ENCODE results near the gene TSPYL1. TPM values are rescaled to one million over a fixed set of nuclear protein-coding genes. Genes with fewer than 3 reads are reported as not detected.
"Not testable (repeated sequence)": the region's sequence is repeated elsewhere in the genome, so short reads cannot be mapped to it uniquely, and the experiment has no call there.

The TSPYL1 gene
- polyA plus RNA-seq, 3 donors from 2014 or later: 14.9 to 31.0 (median 21.6) TPM

DNA sequence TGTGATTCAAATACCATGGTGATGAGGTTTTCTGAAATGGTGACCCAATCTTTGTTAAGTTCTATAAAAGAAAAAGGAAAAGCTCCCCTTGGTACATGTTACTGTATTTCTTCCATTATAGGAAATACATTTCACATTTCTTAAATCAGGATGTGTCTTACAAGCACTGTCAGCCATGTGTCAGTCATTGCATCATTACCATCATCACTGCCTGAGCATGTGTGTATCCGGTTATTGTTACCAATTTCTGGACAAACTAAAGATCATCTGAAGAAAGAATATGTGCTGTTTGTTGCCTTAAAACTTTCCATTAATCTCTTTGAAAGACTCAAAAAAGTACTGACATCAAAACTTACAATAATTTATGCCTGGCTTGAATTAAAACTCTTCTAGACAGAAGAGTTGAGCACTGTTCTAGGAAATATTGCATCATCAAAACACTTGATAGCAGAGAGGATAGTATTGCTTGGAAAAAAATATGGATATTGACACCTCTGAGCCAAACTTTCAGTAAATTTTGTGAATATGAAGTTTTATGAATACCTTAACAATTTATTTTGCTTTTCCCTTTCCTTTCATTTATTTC lies 7.1 kb upstream of the TSPYL1 start:
- Mint-ChIP-seq H3K27me3 (ENCODE audit: low read depth in 3 of 3) (no peaks in the 10 kb centered on the region), H3K9me3 (no peaks in the 10 kb centered on the region), H3K4me3 (no peak overlapping the region), H3K36me3 (no peaks in the 10 kb centered on the region), H3K4me1 (no peaks in the 10 kb centered on the region), H3K27ac (no peak overlapping the region)
- no peak for DNase-seq

DNA sequence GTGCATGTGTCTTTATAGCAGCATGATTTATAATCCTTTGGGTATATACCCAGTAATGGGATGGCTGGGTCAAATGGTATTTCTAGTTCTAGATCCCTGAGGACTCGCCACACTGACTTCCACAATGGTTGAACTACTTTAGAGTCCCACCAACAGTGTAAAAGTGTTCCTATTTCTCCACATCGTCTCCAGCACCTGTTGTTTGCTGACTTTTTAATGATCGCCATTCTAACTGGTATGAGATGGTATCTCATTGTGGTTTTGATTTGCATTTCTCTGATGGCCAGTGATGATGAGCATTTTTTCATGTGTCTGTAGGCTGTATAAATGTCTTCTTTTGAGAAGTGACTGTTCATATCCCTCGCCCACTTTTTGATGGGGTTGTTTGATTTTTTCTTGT lies 5.3 kb upstream of the TSPYL1 start:
- not testable (repeated sequence) for H3K27me3 Mint-ChIP-seq (ENCODE audit: low read depth in 3 of 3); DNase-seq; H3K4me3 Mint-ChIP-seq; H3K27ac Mint-ChIP-seq; H3K36me3 Mint-ChIP-seq; H3K9me3 Mint-ChIP-seq
- peaks cover 10 to 12% of the 10 kb centered on the region in 2 donors for H3K4me1 Mint-ChIP-seq

DNA sequence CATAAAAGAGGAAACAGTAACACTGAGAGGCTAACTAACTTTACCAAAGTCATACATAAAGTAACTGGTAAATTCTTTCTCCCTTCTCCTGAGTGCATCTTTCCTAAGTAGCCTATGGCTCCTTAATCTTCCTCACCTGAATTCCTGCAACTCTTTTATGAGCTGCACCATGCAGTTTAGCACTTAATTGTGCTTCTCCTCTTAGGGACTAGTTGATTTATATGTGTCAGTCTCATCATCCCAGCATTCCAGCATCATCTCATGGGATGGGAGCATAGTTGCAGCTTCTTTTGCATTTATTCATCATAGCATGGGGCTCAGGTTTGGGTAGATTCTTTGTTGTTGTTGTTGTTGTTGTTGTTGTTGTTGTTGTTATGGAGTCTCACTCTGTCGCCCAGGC lies 3.5 kb upstream of the TSPYL1 start:
- Mint-ChIP-seq H3K4me1 (peaks cover 26 to 30% of the 10 kb centered on the region in 2 donors), H3K4me3 (no peak overlapping the region)
- DNase-seq: no peak

DNA sequence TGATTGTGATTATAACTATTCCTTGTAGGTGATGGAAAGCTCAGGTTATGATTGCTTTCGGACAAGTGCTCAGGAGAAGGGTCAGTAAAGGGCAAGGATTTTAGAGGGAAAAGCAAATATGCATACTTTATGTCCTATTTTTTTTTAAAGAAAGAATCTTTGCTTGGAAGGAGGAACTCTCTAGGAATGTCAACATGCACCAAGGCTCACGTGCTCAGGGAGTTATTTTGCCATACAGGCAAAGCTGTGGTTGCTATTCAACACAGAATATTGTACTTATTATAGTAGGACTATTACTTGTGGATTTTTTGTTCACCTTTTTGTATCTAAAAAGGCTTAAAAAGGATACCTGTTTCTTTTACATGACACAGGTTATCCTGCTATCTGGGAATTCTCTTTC lies 3.0 kb upstream of the TSPYL1 start:
- H3K27ac Mint-ChIP-seq: no peak overlapping the region
- H3K4me3 Mint-ChIP-seq: no peak overlapping the region

More for the DNA sequence above, 3.5 kb upstream of the TSPYL1 start:
- Mint-ChIP-seq H3K36me3 (peaks cover 6 to 7% (median 6%) of the 10 kb centered on the region in 3 donors), H3K27ac (no peak overlapping the region), H3K9me3 (no peaks in the 10 kb centered on the region), H3K27me3 (ENCODE audit: low read depth in 3 of 3) (peaks cover 12 to 17% (median 16%) of the 10 kb centered on the region in 3 donors)

DNA sequence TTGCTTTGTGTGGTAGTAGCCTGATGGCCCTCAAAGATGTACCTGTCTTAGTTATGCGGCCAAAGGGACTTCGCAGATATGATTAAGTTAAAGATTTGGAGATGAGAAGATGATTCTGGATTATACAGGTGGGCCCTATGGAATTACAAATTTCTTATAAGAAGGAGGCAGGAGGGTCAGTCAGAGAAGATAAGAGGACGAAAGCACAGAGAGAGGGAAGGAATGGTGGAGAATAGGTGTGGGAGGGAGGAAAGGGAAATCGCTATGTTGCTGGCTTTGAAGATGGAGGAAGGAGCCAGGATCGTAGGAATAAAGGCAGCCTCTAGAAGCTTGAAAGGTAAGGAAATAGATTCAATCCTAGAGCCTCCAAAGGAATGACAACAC lies 1.2 kb upstream of the TSPYL1 start:
- H3K9me3 Mint-ChIP-seq: no peaks in the 10 kb centered on the region
- peak overlapping the region; percentile 39 to 100 (median 94) for H3K4me3 Mint-ChIP-seq
- peaks cover 13 to 15% (median 14%) of the 10 kb centered on the region in 3 donors for H3K36me3 Mint-ChIP-seq
- peaks cover 15 to 21% (median 21%) of the 10 kb centered on the region in 3 donors for H3K27me3 Mint-ChIP-seq (ENCODE audit: low read depth in 3 of 3)
- no peak for DNase-seq
- H3K4me1 Mint-ChIP-seq: peaks cover 48 to 53% of the 10 kb centered on the region in 2 donors
- H3K27ac Mint-ChIP-seq: peak overlapping the region; percentile 98 to 100 (median 100)

More for the DNA sequence above, 3.0 kb upstream of the TSPYL1 start:
- peaks cover 6 to 9% (median 7%) of the 10 kb centered on the region in 3 donors for H3K36me3 Mint-ChIP-seq
- DNase-seq: no peak
- H3K27me3 Mint-ChIP-seq (ENCODE audit: low read depth in 3 of 3): peaks cover 12 to 21% (median 19%) of the 10 kb centered on the region in 3 donors
- peaks cover 30 to 35% of the 10 kb centered on the region in 2 donors for H3K4me1 Mint-ChIP-seq
- no peaks in the 10 kb centered on the region for H3K9me3 Mint-ChIP-seq

DNA sequence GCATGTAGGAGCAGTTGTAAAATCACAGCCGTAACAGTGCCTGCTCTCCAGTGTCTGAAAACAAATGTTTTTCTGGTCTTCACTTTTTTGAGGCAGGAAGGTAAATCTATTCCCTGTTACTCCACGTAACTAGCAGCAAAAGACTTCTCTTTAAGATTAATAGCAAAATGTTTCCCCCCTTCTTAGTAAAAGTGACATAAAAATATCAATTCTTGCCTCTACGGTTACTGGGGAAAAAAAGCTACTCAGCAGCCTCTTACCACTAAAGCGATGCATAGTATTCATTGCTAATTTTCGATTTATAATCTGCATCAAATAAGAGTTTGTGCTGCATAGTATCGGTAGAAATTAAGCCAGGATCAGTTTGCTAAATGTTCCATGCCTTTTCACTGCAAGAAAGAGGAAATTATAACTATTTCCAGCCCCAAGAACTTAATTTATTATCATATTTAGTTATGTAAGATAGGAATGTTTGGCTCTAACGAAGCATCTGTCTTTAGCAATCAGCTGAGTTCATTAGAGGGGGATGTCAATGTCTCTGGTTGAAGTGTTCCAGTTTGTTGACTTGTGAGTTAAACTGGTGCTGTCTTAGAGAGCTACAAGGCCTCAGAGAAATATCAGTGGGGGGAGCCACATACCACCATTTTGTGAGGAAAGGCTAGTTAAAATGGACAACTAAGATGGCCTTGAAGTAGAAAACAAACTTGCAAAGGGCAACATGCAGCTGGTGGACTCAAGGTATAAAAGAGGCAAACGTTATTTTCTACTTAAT lies 617 bp upstream of the TSPYL1 start:
- Mint-ChIP-seq H3K4me3 (peak overlapping the region; percentile 94 to 100 (median 97)), H3K27me3 (ENCODE audit: low read depth in 3 of 3) (peaks cover 15 to 21% (median 21%) of the 10 kb centered on the region in 3 donors), H3K9me3 (no peaks in the 10 kb centered on the region), H3K27ac (peak overlapping the region; percentile 98 to 100 (median 100)), H3K36me3 (peaks cover 15% of the 10 kb centered on the region in 3 donors), H3K4me1 (peaks cover 54 to 59% of the 10 kb centered on the region in 2 donors)
- DNase-seq: no peak

DNA sequence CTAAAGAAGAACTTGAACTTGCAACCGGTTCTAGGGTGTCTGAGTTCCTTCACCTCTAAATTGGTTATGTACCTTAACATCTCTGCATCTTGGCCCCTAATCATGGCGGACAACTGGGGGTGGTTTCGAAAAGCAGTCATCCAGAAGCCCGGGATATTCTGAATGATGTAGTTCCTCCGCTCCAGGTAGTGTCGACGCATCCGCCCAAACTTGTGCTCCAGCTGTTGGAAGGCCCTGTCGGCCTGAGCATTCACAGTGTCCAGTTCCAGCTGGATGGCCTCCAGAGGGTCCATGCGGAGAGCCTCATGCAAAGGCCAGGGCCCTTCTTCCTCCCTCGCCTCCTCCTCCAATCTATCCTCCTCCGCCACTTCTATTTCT lies 887 bp downstream of the TSPYL1 start:
- Mint-ChIP-seq H3K9me3 (no peaks in the 10 kb centered on the region), H3K4me3 (peak overlapping the region; percentile 94 to 100 (median 97)), H3K36me3 (peaks cover 15 to 22% (median 18%) of the 10 kb centered on the region in 3 donors), H3K27ac (peak overlapping the region; percentile 98 to 100 (median 100)), H3K27me3 (ENCODE audit: low read depth in 3 of 3) (peaks cover 15 to 21% (median 21%) of the 10 kb centered on the region in 3 donors), H3K4me1 (peaks cover 60 to 70% of the 10 kb centered on the region in 2 donors)
- DNase-seq: peak in 1 of 3 donors; percentile 25

DNA sequence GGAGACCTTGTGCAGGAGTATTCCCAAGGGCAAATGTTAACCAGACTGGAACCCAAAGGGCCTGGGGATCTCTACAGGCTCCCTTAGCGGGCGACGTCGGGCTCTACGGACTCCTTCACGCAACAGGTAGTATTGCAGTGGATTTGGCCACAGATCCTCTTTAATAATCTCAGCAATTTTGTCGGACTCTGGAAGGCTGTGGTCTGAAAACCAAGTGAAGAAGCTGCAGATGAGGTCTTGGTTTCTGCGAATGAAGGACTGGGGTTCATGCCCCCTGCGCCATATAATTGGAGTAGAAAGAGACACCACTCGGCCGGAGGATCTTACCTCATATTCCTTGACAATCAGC lies 1.3 kb downstream of the TSPYL1 start:
- DNase-seq: no peak
- H3K27ac Mint-ChIP-seq: peak overlapping the region; percentile 98 to 100 (median 100)
- H3K4me3 Mint-ChIP-seq: peak overlapping the region; percentile 94 to 100 (median 97)
- peaks cover 15 to 21% (median 21%) of the 10 kb centered on the region in 3 donors for H3K27me3 Mint-ChIP-seq (ENCODE audit: low read depth in 3 of 3)
- H3K36me3 Mint-ChIP-seq: peaks cover 15 to 22% (median 18%) of the 10 kb centered on the region in 3 donors
- H3K9me3 Mint-ChIP-seq: no peaks in the 10 kb centered on the region
- peaks cover 61 to 71% of the 10 kb centered on the region in 2 donors for H3K4me1 Mint-ChIP-seq

DNA sequence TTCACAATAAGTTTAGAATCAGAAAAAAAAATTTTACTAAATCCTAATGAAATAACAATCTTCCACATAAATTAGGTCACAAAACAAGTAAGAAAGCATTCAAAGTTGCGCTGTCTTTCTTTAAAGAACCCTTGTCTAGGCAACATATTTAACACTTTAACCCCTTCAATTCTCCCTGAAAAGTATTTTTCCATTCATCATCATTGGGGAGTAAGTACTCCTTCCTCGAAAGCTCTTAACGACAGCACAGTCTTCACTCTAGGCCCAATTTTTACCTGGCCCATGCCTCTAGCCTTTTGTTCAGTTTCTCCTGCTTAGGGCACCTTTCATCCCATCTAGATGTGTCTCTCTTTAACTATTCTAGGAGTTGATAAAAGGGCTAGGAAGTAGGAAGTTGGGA lies 2.6 kb downstream of the TSPYL1 start:
- H3K36me3 Mint-ChIP-seq: peaks cover 15 to 29% (median 18%) of the 10 kb centered on the region in 3 donors
- peaks cover 15 to 23% (median 21%) of the 10 kb centered on the region in 3 donors for H3K27me3 Mint-ChIP-seq (ENCODE audit: low read depth in 3 of 3)
- H3K4me1 Mint-ChIP-seq: peaks cover 63 to 80% of the 10 kb centered on the region in 2 donors
- H3K4me3 Mint-ChIP-seq: peak overlapping the region; percentile 94 to 100 (median 97)
- H3K27ac Mint-ChIP-seq: peak overlapping the region; percentile 87 to 100 (median 98)
- H3K9me3 Mint-ChIP-seq: no peaks in the 10 kb centered on the region
- DNase-seq: no peak

DNA sequence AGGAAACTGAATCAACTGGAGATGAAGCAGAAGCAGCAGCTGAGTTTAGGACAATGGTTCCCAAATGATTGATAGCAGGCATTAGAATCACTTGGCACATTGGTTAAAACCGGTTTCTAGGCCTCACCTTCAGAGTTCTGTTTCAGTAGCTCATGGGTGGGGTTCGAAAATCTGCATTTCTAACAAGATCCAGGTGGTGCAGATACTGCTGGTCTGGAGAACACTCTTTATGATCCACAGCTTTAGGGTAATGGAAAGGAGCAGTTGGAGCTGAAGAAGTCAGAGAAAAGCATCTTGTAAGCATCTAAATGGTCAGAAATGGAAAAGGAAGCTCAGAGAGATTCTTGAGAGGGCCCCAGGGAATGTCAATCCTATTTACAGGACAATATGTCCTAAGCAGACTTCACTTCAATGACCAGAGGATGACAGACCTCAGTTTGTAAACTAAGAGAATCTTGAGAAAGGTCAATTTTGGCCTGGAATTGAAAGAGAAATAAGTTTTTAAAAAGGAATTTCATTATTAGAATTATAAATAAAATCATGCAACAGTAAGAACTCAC lies 8.5 kb downstream of the TSPYL1 start:
- peak overlapping the region in 5 of 6 donors; percentile 0 to 74 (median 38) for H3K27ac Mint-ChIP-seq
- H3K36me3 Mint-ChIP-seq: peaks cover 5 to 24% (median 6%) of the 10 kb centered on the region in 3 donors
- peaks cover 0 to 2% (median 0%) of the 10 kb centered on the region in 3 donors for H3K27me3 Mint-ChIP-seq (ENCODE audit: low read depth in 3 of 3)
- no peaks in the 10 kb centered on the region for H3K9me3 Mint-ChIP-seq
- DNase-seq: no peak
- no peak overlapping the region for H3K4me3 Mint-ChIP-seq
- H3K4me1 Mint-ChIP-seq: peaks cover 23 to 39% of the 10 kb centered on the region in 2 donors

DNA sequence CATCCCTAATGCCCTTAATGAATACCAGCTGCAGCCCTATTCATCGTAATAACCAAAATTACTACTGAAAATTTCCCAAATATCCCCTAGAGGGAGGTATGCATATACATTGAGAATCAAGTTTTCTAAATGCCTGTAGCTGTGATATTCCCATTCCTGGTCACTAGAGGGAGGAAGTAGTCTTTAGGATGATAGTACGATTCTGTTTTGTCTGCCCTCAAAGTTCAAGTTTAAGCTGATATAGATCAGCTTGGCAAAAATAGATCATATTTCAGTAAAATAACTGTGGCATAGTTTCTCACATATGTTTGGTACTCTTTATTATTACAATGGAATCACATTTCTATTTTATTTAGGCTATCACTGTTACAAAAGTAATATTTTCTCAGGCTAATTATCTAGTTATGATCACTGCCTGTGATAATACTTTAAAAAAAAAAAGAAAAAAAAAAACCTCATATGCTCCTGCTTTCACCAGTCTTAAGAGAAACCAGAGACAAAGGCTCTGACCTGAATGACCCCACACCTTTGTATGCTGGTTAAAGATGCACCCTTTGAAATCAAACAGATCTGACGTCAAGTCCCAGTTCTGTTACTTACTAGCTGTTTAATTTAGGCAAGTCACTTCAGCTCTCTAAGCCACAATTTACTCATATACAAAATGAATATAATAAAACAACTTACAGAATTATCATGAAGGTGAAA lies 11.0 kb downstream of the TSPYL1 start:
- peaks cover 8 to 18% of the 10 kb centered on the region in 2 donors for H3K4me1 Mint-ChIP-seq
- peak overlapping the region; percentile 16 to 74 (median 48) for H3K27ac Mint-ChIP-seq
- peaks cover 7 to 26% (median 20%) of the 10 kb centered on the region in 3 donors for H3K36me3 Mint-ChIP-seq
- DNase-seq: peak; percentile 27 to 36 (median 27)
- no peak overlapping the region for H3K4me3 Mint-ChIP-seq
- H3K27me3 Mint-ChIP-seq (ENCODE audit: low read depth in 3 of 3): peaks cover 0 to 2% (median 2%) of the 10 kb centered on the region in 3 donors
- no peaks in the 10 kb centered on the region for H3K9me3 Mint-ChIP-seq

DNA sequence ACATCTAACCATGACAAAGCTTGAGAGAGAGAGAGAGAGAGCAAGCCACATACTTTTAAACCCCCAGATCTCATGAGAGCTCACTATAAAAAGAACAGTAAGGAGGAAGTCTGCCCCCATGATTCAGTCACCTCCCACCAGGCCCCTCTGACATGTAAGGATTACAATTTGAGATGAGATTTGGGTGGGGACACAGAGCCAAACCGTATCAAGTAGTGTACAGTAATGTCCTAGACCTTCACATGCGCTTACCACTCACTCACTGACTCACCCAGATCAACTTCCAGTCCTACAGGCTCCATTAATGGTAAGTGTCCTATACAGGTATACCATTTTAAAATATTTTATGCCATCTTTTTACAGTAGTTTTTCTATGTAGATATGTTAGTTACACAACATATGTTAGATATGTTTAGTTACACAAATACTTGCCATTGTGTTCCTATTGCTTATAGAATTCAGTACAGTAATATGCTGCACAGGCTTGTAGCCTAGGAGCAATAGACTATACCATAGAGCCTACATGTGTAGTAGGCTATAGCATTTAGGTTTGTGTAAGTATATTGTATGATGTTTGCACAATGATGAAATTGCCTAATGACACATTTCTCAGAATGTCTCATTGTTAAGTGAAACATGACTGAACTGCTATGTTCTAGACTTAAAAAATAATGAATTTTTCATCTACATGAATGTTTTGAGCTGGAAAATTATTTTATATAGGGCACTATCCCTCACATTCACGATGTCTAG lies 11.7 kb downstream of the TSPYL1 start:
- Mint-ChIP-seq H3K27ac (peak overlapping the region; percentile 16 to 74 (median 48)), H3K36me3 (peaks cover 10 to 25% (median 24%) of the 10 kb centered on the region in 3 donors), H3K4me3 (no peak overlapping the region), H3K27me3 (ENCODE audit: low read depth in 3 of 3) (peaks cover 0 to 2% (median 1%) of the 10 kb centered on the region in 3 donors), H3K4me1 (peaks cover 7 to 13% of the 10 kb centered on the region in 2 donors), H3K9me3 (peaks cover 0 to 6% (median 2%) of the 10 kb centered on the region in 6 donors)
- no peak for DNase-seq

DNA sequence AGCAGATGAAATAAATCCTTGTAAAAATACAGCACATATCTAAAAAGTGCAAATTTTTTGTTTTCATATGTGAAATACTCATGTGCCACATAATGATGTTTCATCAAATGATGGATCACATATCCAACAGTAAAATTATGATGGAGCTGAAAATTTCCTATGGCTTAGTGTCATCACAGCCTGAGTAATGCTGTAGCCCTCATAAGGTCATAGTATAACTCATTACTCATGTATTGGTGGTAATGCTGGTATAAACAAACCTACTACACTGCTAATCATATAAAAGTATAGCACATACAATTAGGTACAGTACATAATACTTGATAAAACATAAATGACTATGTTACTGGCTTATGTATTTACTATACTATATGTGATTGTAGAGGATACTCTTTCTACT lies 12.9 kb downstream of the TSPYL1 start:
- Mint-ChIP-seq H3K4me3 (no peak overlapping the region), H3K27ac (no peak overlapping the region), H3K27me3 (ENCODE audit: low read depth in 3 of 3) (peaks cover 0 to 2% (median 1%) of the 10 kb centered on the region in 3 donors), H3K36me3 (peaks cover 13 to 35% (median 27%) of the 10 kb centered on the region in 3 donors), H3K9me3 (peaks cover 0 to 10% (median 2%) of the 10 kb centered on the region in 6 donors), H3K4me1 (peaks cover 5 to 9% of the 10 kb centered on the region in 2 donors)
- no peak for DNase-seq
